NT2/D1 (cell line): ENCODE data around the gene FAS.
"Not testable (repeated sequence)": the region's sequence is repeated elsewhere in the genome, so short reads cannot be mapped to it uniquely, and the experiment has no call there.

Experiments used
- DNase-seq: peaks from one replicate; pipeline ENCODE4 v3.0.0-alpha.2; 2011; ENCODE audit warnings: low read depth, low spot score
- H3K27me3 ChIP-seq: 2 replicates; pipeline ENCODE4 v1.6.0; 2011; ENCODE audit warnings: mild to moderate bottlenecking; ENCODE audit not compliant: insufficient read length, insufficient read depth
- H3K36me3 ChIP-seq: 2 replicates; pipeline ENCODE4 v1.6.1; 2011; ENCODE audit warnings: mild to moderate bottlenecking, low read length, mixed read lengths; ENCODE audit not compliant: insufficient read depth, insufficient read length
- H3K4me1 ChIP-seq: 2 replicates; pipeline ENCODE4 v1.5.1; 2011; ENCODE audit not compliant: insufficient read depth, insufficient read length
- H3K4me3 ChIP-seq: 2 replicates; pipeline ENCODE4 v1.5.1; 2011; ENCODE audit warnings: low read depth; ENCODE audit not compliant: insufficient read length
- H3K9ac ChIP-seq: 2 replicates; pipeline ENCODE4 v1.6.0; 2011; ENCODE audit warnings: low read depth; ENCODE audit not compliant: insufficient read length
- H3K9me3 ChIP-seq: 2 replicates; pipeline ENCODE4 v1.5.1; 2011; ENCODE audit warnings: mild to moderate bottlenecking, low read length; ENCODE audit not compliant: insufficient read depth
- SUZ12 ChIP-seq: IDR thresholded peaks from 2 replicates; pipeline ENCODE4 v1.6.1; 2011; ENCODE audit not compliant: insufficient read length, insufficient read depth; ENCODE audit errors: extremely low read depth
- YY1 ChIP-seq: IDR thresholded peaks from 2 replicates; pipeline ENCODE4 v1.6.1; 2011; ENCODE audit not compliant: insufficient read length, insufficient read depth
- ZNF274 ChIP-seq: IDR thresholded peaks from 2 replicates; pipeline ENCODE4 v1.6.1; 2011; ENCODE audit warnings: mild to moderate bottlenecking, low read depth, low read length

FAS gene

GRCh38 chr10:89007129-89007893 lies 16.7 kb downstream of the FAS start:
- Histone ChIP-seq H3K9me3 (no peaks in the 10 kb centered on the region), H3K4me1 (no peaks in the 10 kb centered on the region), H3K4me3 (no peak overlapping the region), H3K36me3 (peaks cover 18% of the 10 kb centered on the region), H3K27me3 (no peaks in the 10 kb centered on the region), H3K9ac (no peak overlapping the region)
- no peak for DNase-seq
- no peak for TF ChIP-seq YY1
- no peak for TF ChIP-seq SUZ12
- no peak for TF ChIP-seq ZNF274

- H3K9me3 ChIP-seq, H3K27me3 ChIP-seq, H3K4me3 ChIP-seq, DNase-seq, H3K36me3 ChIP-seq, H3K4me1 ChIP-seq, H3K9ac ChIP-seq: not testable (repeated sequence)
Measured at GRCh38 chr10:89018700-89019346, 28.2 kb downstream of the FAS start.

- H3K9ac ChIP-seq: no peak overlapping the region
- H3K4me3 ChIP-seq: no peak overlapping the region
- peaks cover 6% of the 10 kb centered on the region; the same call in 1 of the 2 replicates for H3K9me3 ChIP-seq
- no peak for DNase-seq
- peaks cover 6% of the 10 kb centered on the region for H3K36me3 ChIP-seq
- no peak for TF ChIP-seq ZNF274
- TF ChIP-seq SUZ12: no peak
- no peak for TF ChIP-seq YY1
- no peaks in the 10 kb centered on the region for H3K4me1 ChIP-seq
- no peaks in the 10 kb centered on the region for H3K27me3 ChIP-seq
Measured at GRCh38 chr10:89019569-89020327, 29.1 kb downstream of the FAS start.

GRCh38 chr10:89021526-89021925 lies 30.9 kb downstream of the FAS start:
- H3K27me3 ChIP-seq, H3K36me3 ChIP-seq, H3K9ac ChIP-seq, H3K9me3 ChIP-seq, DNase-seq, H3K4me1 ChIP-seq, H3K4me3 ChIP-seq: not testable (repeated sequence)

GRCh38 chr10:89022734-89023133 lies 32.1 kb downstream of the FAS start:
- no peak overlapping the region for H3K4me3 ChIP-seq
- no peaks in the 10 kb centered on the region for H3K27me3 ChIP-seq

GRCh38 chr10:89025453-89025852 lies 34.9 kb downstream of the FAS start:
- TF ChIP-seq ZNF274 (no peak), YY1 (no peak), SUZ12 (no peak)

More at GRCh38 chr10:89022734-89023133, 32.1 kb downstream of the FAS start:
- peaks cover 6% of the 10 kb centered on the region; the same call in 1 of the 2 replicates for H3K9me3 ChIP-seq
- H3K36me3 ChIP-seq: peaks cover 6% of the 10 kb centered on the region
- no peaks in the 10 kb centered on the region for H3K4me1 ChIP-seq
- no peak for DNase-seq
- no peak overlapping the region for H3K9ac ChIP-seq
- TF ChIP-seq ZNF274: no peak
- no peak for TF ChIP-seq SUZ12
- TF ChIP-seq YY1: no peak

GRCh38 chr10:89029181-89029580 lies 38.6 kb downstream of the FAS start:
- no peaks in the 10 kb centered on the region for H3K9me3 ChIP-seq
- H3K4me1 ChIP-seq: peaks cover 4% of the 10 kb centered on the region
- no peaks in the 10 kb centered on the region for H3K27me3 ChIP-seq
- no peaks in the 10 kb centered on the region for H3K36me3 ChIP-seq
- TF ChIP-seq YY1 (no peak), ZNF274 (no peak), SUZ12 (no peak)
- H3K4me3 ChIP-seq: no peak overlapping the region
- no peak overlapping the region for H3K9ac ChIP-seq
- DNase-seq: no peak

More at GRCh38 chr10:89025453-89025852, 34.9 kb downstream of the FAS start:
- Histone ChIP-seq H3K27me3 (no peaks in the 10 kb centered on the region), H3K4me1 (no peaks in the 10 kb centered on the region), H3K9ac (no peak overlapping the region), H3K36me3 (peaks cover 1% of the 10 kb centered on the region), H3K9me3 (no peaks in the 10 kb centered on the region; the same call in 1 of the 2 replicates), H3K4me3 (no peak overlapping the region)
- no peak for DNase-seq
